HL-60 (cell line): ENCODE results near the gene RYR2.

ENCODE experiments used
- DNase-seq, 2 experiments: peaks; one replicate each; pipeline ENCODE4 v3.0.0-alpha.2; 2010 to 2020; ENCODE audit warnings: low read depth in 1 of 2, low spot score in 1 of 2
- H3K27ac ChIP-seq: fragments of 250-450 bp; sonication (Bioruptor Pico); replicated peaks from 2 replicates; pipeline ENCODE4 v1.5.1; 2020; ENCODE audit warnings: mild to moderate bottlenecking, moderate library complexity
- H3K27me3 ChIP-seq: fragments of 250-450 bp; sonication (Bioruptor Pico); 2 replicates; pipeline ENCODE4 v1.5.1; 2021; ENCODE audit warnings: mild to moderate bottlenecking, moderate library complexity; ENCODE audit not compliant: insufficient read depth, poor library complexity, severe bottlenecking
- H3K4me3 ChIP-seq: replicated peaks from 2 replicates; pipeline ENCODE4 v1.5.1; 2011; ENCODE audit warnings: mild to moderate bottlenecking, control low read depth, low read length; ENCODE audit not compliant: insufficient read depth
- CTCF ChIP-seq: IDR thresholded peaks from one replicate; pipeline ENCODE4 v1.5.1; 2011; ENCODE audit warnings: low read length, control low read depth, inconsistent platforms; ENCODE audit not compliant: insufficient read depth
- GABPA ChIP-seq: IDR thresholded peaks from 2 replicates; pipeline ENCODE4 v1.6.1; 2012; ENCODE audit warnings: low read depth
- POLR2AphosphoS5 ChIP-seq: IDR thresholded peaks from 2 replicates; pipeline ENCODE4 v1.6.1; 2012; ENCODE audit warnings: low read depth
- SPI1 ChIP-seq: IDR thresholded peaks from 2 replicates; pipeline ENCODE4 v1.6.1; 2012; ENCODE audit warnings: low read depth, mild to moderate bottlenecking, borderline replicate concordance
- TF ChIP-seq, protein P1 (sequence below): IDR thresholded peaks from 2 replicates; pipeline ENCODE4 v1.6.1; 2012; ENCODE audit warnings: low read depth; ENCODE audit not compliant: insufficient replicate concordance

Gene RYR2

DNA sequence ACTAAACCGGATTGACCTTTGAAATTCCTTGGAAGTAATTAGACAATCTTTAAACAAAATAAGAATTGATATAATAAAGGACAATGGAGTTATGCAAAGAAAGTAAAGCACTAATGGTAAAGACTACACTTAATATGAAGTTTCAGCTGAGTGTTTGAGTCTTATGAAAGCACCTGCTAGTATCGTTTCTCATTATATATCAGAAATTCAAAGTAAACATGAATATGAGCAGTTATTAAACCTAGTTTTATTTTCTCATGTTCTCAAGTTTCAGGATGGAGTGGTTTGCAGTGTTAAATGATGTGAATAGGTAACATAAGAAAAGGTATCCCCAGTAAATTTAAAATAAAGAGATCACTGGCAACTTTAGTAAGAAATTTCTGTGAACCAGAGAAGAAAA, 660.2 kb downstream of the RYR2 start:
- Histone ChIP-seq H3K4me3 (no peak overlapping the region), H3K27ac (no peak overlapping the region), H3K27me3 (no peaks in the 10 kb centered on the region)
- no peak for DNase-seq
- no peak for TF ChIP-seq CTCF
- TF ChIP-seq GABPA = no peak
- no peak for TF ChIP-seq SPI1
- TF ChIP-seq, protein P1, sequence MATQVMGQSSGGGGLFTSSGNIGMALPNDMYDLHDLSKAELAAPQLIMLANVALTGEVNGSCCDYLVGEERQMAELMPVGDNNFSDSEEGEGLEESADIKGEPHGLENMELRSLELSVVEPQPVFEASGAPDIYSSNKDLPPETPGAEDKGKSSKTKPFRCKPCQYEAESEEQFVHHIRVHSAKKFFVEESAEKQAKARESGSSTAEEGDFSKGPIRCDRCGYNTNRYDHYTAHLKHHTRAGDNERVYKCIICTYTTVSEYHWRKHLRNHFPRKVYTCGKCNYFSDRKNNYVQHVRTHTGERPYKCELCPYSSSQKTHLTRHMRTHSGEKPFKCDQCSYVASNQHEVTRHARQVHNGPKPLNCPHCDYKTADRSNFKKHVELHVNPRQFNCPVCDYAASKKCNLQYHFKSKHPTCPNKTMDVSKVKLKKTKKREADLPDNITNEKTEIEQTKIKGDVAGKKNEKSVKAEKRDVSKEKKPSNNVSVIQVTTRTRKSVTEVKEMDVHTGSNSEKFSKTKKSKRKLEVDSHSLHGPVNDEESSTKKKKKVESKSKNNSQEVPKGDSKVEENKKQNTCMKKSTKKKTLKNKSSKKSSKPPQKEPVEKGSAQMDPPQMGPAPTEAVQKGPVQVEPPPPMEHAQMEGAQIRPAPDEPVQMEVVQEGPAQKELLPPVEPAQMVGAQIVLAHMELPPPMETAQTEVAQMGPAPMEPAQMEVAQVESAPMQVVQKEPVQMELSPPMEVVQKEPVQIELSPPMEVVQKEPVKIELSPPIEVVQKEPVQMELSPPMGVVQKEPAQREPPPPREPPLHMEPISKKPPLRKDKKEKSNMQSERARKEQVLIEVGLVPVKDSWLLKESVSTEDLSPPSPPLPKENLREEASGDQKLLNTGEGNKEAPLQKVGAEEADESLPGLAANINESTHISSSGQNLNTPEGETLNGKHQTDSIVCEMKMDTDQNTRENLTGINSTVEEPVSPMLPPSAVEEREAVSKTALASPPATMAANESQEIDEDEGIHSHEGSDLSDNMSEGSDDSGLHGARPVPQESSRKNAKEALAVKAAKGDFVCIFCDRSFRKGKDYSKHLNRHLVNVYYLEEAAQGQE = no peak
- TF ChIP-seq POLR2AphosphoS5 = no peak

- TF ChIP-seq GABPA (no peak), POLR2AphosphoS5 (no peak), SPI1 (no peak), CTCF (no peak)
- TF ChIP-seq, protein P1 = no peak
- Histone ChIP-seq H3K27me3 (no peaks in the 10 kb centered on the region), H3K27ac (no peak overlapping the region), H3K4me3 (no peak overlapping the region)
- DNase-seq = no peak
Observed at GRCh38 chr1:237705462-237705861, 663.5 kb downstream of the RYR2 start.

DNA sequence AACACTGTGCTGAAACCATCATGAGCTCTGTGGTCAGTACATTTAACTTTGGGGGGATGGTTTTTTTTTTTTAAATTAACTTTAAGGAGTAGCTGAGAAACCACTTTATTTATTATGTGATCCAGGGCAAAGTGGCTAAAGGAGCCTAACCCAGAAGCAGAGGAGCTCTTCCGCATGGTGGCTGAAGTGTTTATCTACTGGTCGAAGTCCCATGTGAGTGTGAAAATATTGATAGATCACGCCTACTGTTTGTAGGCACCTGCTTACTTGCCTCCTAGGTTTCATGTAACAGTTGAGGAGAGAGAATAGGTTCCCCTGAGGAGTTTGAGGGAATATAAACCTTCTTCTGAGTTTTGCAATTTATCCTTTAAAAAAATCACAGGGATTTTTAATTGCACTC, 667.4 kb downstream of the RYR2 start:
- Histone ChIP-seq H3K27me3 (no peaks in the 10 kb centered on the region), H3K4me3 (no peak overlapping the region), H3K27ac (no peak overlapping the region)
- TF ChIP-seq GABPA = no peak
- no peak for TF ChIP-seq CTCF
- TF ChIP-seq, protein P1 = no peak
- TF ChIP-seq POLR2AphosphoS5 = no peak
- TF ChIP-seq SPI1 = no peak
- no peak for DNase-seq
